HG02885 (cell line): Measurements from ENCODE around the gene RAB22A.
"Not testable (repeated sequence)": the region's sequence is repeated elsewhere in the genome, so short reads cannot be mapped to it uniquely, and the experiment has no call there.

ENCODE experiments used
- ATAC-seq: cut with Tn5 transposase; IDR thresholded peaks from one replicate; pipeline ENCODE4 v1.9.1; 2021; ENCODE audit warnings: mild to moderate bottlenecking; ENCODE audit not compliant: unreplicated experiment, poor library complexity

RAB22A gene

DNA sequence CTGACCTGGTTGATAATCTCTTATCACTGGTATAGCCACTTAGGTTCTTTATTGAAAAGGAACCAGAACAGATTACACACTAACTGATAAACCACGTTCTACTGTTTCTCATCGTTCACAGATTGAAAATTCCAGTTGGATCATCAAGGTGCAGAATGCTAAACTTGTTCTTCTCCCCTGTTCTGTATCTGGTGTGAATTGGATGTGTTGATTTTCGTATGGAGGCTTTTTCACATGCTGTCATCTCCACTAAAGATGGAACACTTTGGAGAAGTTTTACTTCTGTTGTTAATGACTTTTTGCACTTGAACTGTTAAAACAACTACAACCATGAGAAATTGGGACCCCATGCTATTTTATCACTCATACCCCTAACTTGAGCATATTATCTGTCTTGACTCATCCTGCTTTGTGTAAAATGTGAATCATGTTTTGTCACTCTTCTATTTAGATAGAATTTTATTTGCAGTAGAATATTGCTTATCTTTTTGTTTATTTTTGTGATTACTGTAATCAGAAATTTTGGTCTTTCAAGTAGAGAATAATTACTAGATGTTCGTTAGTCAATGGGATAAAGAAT lies 97.0 kb downstream of the RAB22A start:
- no peak for ATAC-seq

DNA sequence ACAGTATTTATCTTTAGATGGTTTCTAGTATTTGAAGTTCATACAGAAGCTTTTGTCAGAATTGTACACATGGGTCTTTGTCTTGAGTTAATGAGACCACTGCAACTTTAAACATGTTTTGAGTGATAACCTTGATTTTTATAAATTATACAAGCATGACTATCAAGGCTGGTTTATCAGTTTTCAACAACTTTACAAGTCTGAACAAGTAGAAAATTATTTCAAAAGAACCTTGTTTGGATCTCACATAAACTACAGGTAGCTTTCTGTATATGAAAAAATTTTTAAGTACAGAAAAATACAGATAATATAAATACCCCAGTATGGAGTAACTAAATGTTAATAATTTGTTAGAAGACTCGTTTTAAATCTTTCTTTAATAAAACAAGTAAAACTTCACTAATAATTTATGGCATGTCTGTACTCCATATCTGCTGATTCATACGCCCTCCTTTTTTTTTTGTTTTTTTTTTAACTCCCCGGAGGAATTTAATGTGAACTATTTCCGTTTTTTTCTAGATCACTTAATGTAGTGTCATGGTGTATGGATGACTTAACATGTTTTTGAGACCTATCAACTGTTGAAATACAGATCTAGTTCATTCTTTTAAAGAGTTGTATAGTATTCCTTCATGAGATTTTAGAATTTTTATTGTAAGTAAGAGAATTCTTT lies 97.8 kb downstream of the RAB22A start:
- no peak for ATAC-seq

DNA sequence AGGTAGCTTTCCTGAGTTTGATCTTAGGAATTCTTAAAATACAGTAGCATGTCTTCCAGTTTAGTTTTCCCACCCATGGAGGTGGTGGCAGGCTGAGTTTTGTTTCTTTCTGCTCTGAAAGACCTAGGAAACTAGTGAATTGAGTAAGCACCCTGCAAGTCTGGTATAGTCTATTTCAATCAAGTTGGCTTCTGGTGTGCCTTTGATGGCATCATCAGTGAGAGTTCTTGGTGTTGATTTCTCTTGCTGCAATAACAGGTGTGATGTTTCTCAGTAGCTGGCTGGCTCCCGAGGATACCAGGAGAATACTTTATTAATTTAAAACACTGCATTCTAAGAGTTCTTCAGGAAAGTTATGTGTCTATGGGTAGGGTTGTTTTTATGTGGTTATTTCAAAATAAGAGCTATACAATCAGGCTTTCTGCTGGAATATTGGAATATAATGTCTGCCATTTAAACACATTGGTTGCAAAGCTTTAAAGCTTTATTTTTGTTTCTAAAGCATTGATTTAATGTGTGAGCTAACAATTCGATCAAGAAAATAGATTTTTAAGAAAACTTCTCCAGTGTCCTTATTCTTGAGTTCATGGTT lies 98.5 kb downstream of the RAB22A start:
- ATAC-seq: no peak

DNA sequence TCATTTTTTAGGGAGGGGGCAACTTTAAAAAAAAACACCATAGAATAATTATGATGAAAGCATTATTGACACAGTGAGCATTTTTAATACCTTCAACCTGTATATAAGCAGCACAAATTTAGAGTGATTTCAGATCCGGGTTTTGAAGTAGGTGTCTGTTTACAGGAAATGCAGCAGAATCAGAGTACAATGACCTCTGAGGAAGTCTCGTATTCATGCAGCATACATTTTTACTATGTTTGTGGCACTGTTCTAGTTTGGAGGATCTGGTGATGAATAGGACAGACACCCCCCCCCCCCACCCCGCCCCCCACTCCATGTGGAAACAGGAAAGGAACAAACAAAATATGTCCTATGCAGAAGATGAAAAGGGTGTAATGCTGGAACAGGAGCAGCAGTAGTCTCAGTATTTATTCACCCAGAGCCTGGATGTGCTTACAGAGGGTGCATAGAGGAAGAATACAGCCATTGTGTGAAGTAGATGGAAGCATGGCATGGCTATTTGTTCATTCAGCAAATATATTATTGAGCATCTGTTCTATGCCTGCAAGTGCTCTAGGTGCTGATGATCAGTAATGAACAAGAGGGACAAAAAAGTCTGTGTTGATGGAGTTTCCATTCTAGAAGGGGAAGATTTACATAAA lies 99.2 kb downstream of the RAB22A start:
- peak; percentile 51 for ATAC-seq

DNA sequence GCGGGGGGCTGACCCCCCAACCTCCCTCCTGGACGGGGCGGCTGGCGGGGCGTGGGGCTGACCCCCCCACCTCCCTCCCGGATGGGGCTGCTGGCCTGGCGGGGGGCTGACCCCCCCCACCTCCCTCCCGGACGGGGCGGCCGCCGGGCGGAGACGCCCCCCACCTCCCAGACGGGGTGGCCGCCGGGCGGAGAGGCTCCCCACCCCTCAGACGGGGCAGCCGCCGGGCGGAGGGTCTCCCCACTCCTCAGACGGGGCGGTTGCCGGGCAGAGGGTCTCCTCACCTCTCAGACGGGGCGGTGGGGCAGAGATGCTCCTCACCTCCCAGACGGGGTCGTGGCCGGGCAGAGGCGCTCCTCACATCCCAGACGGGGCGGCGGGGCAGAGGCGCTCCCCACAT lies 104.7 kb downstream of the RAB22A start:
- ATAC-seq: not testable (repeated sequence)

DNA sequence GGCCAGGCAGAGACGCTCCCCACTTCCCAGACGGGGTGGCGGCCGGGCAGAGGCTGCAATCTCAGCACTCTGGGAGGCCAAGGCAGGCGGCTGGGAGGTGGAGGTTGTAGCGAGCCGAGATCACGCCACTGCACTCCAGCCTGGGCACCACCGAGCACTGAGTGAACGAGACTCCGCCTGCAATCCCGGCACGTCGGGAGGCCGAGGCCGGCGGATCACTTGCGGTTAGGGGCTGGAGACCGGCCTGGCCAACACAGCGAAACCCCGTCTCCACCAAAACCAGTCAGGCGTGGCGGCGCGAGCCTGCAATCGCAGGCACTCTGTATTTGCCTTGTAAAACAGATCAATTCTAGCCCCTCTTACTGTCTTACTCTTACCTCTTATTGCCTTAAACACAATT lies 105.3 kb downstream of the RAB22A start:
- not testable (repeated sequence) for ATAC-seq

DNA sequence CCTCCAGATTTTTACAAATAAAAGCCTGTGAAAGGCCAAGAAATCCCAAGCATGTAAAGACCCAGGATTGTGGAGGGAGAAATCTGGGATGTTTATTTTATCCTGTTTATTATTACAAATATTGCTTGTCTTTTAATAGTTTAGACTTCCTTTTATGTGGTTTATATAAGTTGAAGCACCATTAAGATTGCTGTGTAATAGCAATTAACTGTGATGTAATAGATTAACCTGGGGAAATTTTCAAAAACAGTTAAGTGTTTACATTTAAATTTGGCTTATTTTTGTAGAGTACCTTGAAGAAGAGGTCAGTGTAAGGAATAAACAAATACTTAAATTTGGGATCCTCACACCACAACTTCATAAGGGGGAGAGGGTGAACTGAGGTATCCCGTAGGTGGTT lies 106.5 kb downstream of the RAB22A start:
- ATAC-seq: no peak

DNA sequence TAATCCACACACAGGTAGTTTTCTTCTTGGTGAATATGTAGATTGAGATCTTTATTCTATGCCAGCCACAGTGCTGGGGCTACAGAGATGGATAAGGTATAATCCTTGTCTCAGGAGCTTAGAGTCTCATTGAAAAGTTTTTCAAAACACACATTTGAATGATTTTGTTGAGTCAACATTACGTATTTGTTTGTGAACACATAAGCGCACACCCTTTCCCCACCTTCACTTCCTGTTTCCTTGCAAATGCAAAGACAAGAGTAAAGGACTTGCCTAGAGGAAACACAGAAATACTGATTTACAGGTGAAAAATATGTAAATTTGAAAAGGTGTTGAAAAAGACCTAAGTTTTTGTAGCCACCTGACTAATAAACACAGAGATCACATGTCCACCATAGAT lies 107.3 kb downstream of the RAB22A start:
- ATAC-seq: no peak
